Osteocyte (in vitro differentiated cells): ENCODE measurements around the gene DGCR8. TPM values are rescaled to one million over a fixed set of nuclear protein-coding genes. Genes with fewer than 3 reads are reported as not detected.

Experiments used
- DNase-seq: peaks from one replicate; pipeline ENCODE4 v3.0.0; 2021; ENCODE audit warnings: mixed read lengths; ENCODE audit not compliant: unreplicated experiment; ENCODE audit errors: extremely low spot score
- H3K27ac Mint-ChIP-seq: one replicate; pipeline ENCODE4 v1.8.0; 2021; ENCODE audit warnings: mild to moderate bottlenecking, mixed read lengths; ENCODE audit not compliant: unreplicated experiment
- H3K27me3 Mint-ChIP-seq: one replicate; pipeline ENCODE4 v1.8.0; 2021; ENCODE audit warnings: mixed read lengths; ENCODE audit not compliant: unreplicated experiment
- H3K36me3 Mint-ChIP-seq: one replicate; pipeline ENCODE4 v1.8.0; 2021; ENCODE audit warnings: mixed read lengths; ENCODE audit not compliant: unreplicated experiment
- H3K4me1 Mint-ChIP-seq: one replicate; pipeline ENCODE4 v1.8.0; 2021; ENCODE audit warnings: mixed read lengths; ENCODE audit not compliant: unreplicated experiment
- H3K4me3 Mint-ChIP-seq: one replicate; pipeline ENCODE4 v1.8.0; 2021; ENCODE audit warnings: mild to moderate bottlenecking, moderate library complexity, mixed read lengths; ENCODE audit not compliant: unreplicated experiment
- H3K9me3 Mint-ChIP-seq: one replicate; pipeline ENCODE4 v1.8.0; 2021; ENCODE audit warnings: mixed read lengths; ENCODE audit not compliant: unreplicated experiment
- CTCF ChIP-seq: fragments of 200-600 bp; sonication (generic); IDR thresholded peaks from 2 replicates; pipeline ENCODE4 v1.5.0; 2021; ENCODE audit warnings: antibody characterized with exemption, mild to moderate bottlenecking, moderate library complexity
- total RNA-seq: library from RNA; stranded (reverse); gene quantifications from 2 replicates; pipeline ENCODE4 v1.2.1, GENCODE V29; 2021

Gene DGCR8
- total RNA-seq, 1 donor from 2014 or later, result 45.1 TPM

- H3K4me3 Mint-ChIP-seq, result no peak overlapping the region
- no peaks in the 10 kb centered on the region for H3K27me3 Mint-ChIP-seq
- peaks cover 32% of the 10 kb centered on the region for H3K36me3 Mint-ChIP-seq
- H3K4me1 Mint-ChIP-seq, result peaks cover 4% of the 10 kb centered on the region
- peak; percentile 42 for TF ChIP-seq CTCF
- DNase-seq, result no peak
- H3K27ac Mint-ChIP-seq, result no peak overlapping the region
- no peaks in the 10 kb centered on the region for H3K9me3 Mint-ChIP-seq
Measured at GRCh38 chr22:20111045-20111688, 31.1 kb downstream of the DGCR8 start.

- no peak for DNase-seq
- Mint-ChIP-seq H3K4me1 (peaks cover 4% of the 10 kb centered on the region), H3K27ac (peak overlapping the region; percentile 10), H3K4me3 (no peak overlapping the region), H3K9me3 (no peaks in the 10 kb centered on the region), H3K36me3 (peaks cover 30% of the 10 kb centered on the region), H3K27me3 (no peaks in the 10 kb centered on the region)
- no peak for TF ChIP-seq CTCF
Measured at GRCh38 chr22:20111689-20112622, 31.9 kb downstream of the DGCR8 start.

GRCh38 chr22:20112623-20113511, 32.8 kb downstream of the DGCR8 start:
- Mint-ChIP-seq H3K4me1 (peaks cover 4% of the 10 kb centered on the region), H3K36me3 (peaks cover 26% of the 10 kb centered on the region), H3K27ac (no peak overlapping the region)

GRCh38 chr22:20113551-20114310, 33.7 kb downstream of the DGCR8 start:
- Mint-ChIP-seq H3K4me3 (no peak overlapping the region), H3K4me1 (peaks cover 12% of the 10 kb centered on the region), H3K27ac (no peak overlapping the region), H3K27me3 (no peaks in the 10 kb centered on the region), H3K36me3 (peaks cover 23% of the 10 kb centered on the region), H3K9me3 (no peaks in the 10 kb centered on the region)
- DNase-seq, result no peak
- no peak for TF ChIP-seq CTCF

More at GRCh38 chr22:20112623-20113511, 32.8 kb downstream of the DGCR8 start:
- DNase-seq, result no peak
- Mint-ChIP-seq H3K9me3 (no peaks in the 10 kb centered on the region), H3K4me3 (no peak overlapping the region), H3K27me3 (no peaks in the 10 kb centered on the region)
- TF ChIP-seq CTCF, result no peak
